Endothelial cell of umbilical vein (primary cell): Measurements from ENCODE around the gene MRPL32. TPM values are rescaled to one million over a fixed set of nuclear protein-coding genes. Genes with fewer than 3 reads are reported as not detected.

Experiments
- BruUV-seq: library from RNA; stranded (reverse); fragments of 400-500 nt; replicated peaks from 2 replicates; lab custom pipeline; 2021; lab: Mats Ljungman, UMichigan
- CTCF ChIA-PET: fragments of 300-600, 350-600 bp; sonication (Branson Sonifier 250); formaldehyde crosslinking; loops from one replicate; lab custom pipeline; 2021; ENCODE audit warnings: antibody characterized with exemption, inconsistent platforms; lab: Charles Lee
- POLR2A ChIA-PET: fragments of 300-600, 350-600 bp; sonication (Branson Sonifier 250); formaldehyde crosslinking; loops from one replicate; lab custom pipeline; 2021; ENCODE audit warnings: antibody characterized with exemption, inconsistent platforms; lab: Charles Lee
- DNase-seq: peaks from one replicate; pipeline ENCODE4 v3.0.0-alpha.2; 2011; ENCODE audit warnings: low read depth, low spot score
- FAIRE-seq: peaks from 2 replicates; lab custom pipeline; 2011; peaks lifted over from hg19 to GRCh38; lab: Jason Lieb, UNC
- H2AFZ ChIP-seq: 2 replicates; pipeline ENCODE4 v1.6.0; 2012; ENCODE audit warnings: low read depth, low read length, control low read depth, inconsistent platforms
- H3K27ac ChIP-seq: 2 replicates; pipeline ENCODE4 v1.5.1; 2011; ENCODE audit warnings: low read depth, mild to moderate bottlenecking, control low read depth, low read length, moderate library complexity; ENCODE audit not compliant: insufficient read depth
- H3K27me3 ChIP-seq, 2 experiments: 2 replicates each; pipeline versions ENCODE4 v1.6.0 to v1.6.1; 2011; ENCODE audit warnings: low read length in 2 of 2, mixed read lengths in 1 of 2; ENCODE audit not compliant: control insufficient read depth in 2 of 2, insufficient read depth in 2 of 2
- H3K36me3 ChIP-seq, 2 experiments: 2 replicates in 1 of 2; 3 replicates in 1 of 2; pipeline ENCODE4 v1.5.1; 2011; ENCODE audit warnings: low read length in 2 of 2, mild to moderate bottlenecking in 1 of 2, moderate library complexity in 1 of 2; ENCODE audit not compliant: control insufficient read depth in 2 of 2, insufficient read depth in 2 of 2; ENCODE audit errors: extremely low read depth in 1 of 2
- H3K4me1 ChIP-seq: 3 replicates; pipeline ENCODE4 v1.5.1; 2011; ENCODE audit warnings: mild to moderate bottlenecking, low read length; ENCODE audit not compliant: control insufficient read depth, insufficient read depth; ENCODE audit errors: extremely low read depth
- H3K4me2 ChIP-seq: 2 replicates; pipeline ENCODE4 v1.6.1; 2011; ENCODE audit warnings: low read length, control low read depth, mixed read lengths; ENCODE audit not compliant: insufficient read depth
- H3K4me3 ChIP-seq, 3 experiments: fragments of 200-600 bp in 1 of 3; sonication (generic), shearing (Covaris generic) in 1 of 3; replicated peaks in 1 of 3; 2 replicates each; pipeline ENCODE4 v1.5.1; 2011 to 2016; ENCODE audit warnings: control low read depth in 3 of 3, low read length in 3 of 3, mild to moderate bottlenecking in 2 of 3, inconsistent platforms in 1 of 3, low read depth in 1 of 3, moderate library complexity in 1 of 3; ENCODE audit not compliant: insufficient read depth in 1 of 3
- H3K79me2 ChIP-seq: 2 replicates; pipeline ENCODE4 v1.6.0; 2012; ENCODE audit warnings: low read length, inconsistent platforms; ENCODE audit not compliant: control insufficient read depth, insufficient read depth
- H3K9ac ChIP-seq: replicated peaks from 2 replicates; pipeline ENCODE3; 2011; ENCODE audit warnings: low read length, control low read depth; ENCODE audit not compliant: insufficient read depth; ENCODE audit errors: extremely low read depth
- H3K9me1 ChIP-seq: replicated peaks from 3 replicates; pipeline ENCODE4 v1.6.0; 2011; ENCODE audit warnings: mild to moderate bottlenecking, low read length; ENCODE audit not compliant: control insufficient read depth, insufficient read depth; ENCODE audit errors: extremely low read depth
- H3K9me3 ChIP-seq: replicated peaks from 2 replicates; pipeline ENCODE4 v1.5.1; 2012; ENCODE audit warnings: low read length, inconsistent platforms; ENCODE audit not compliant: control insufficient read depth, insufficient read depth
- H4K20me1 ChIP-seq: replicated peaks from 2 replicates; pipeline ENCODE3; 2011; ENCODE audit warnings: mild to moderate bottlenecking, low read length; ENCODE audit not compliant: control insufficient read depth, insufficient read depth; ENCODE audit errors: extremely low read depth
- EZH2 ChIP-seq: IDR thresholded peaks from 2 replicates; pipeline ENCODE4 v1.6.1; 2012; ENCODE audit warnings: borderline replicate concordance, low read depth, mild to moderate bottlenecking, moderate library complexity, low read length, inconsistent platforms; ENCODE audit not compliant: severe bottlenecking
- FOS ChIP-seq: IDR thresholded peaks from 2 replicates; pipeline ENCODE4 v1.6.1; 2011; ENCODE audit warnings: mild to moderate bottlenecking, low read length, moderate library complexity, borderline replicate concordance; ENCODE audit not compliant: insufficient read depth
- GATA2 ChIP-seq: IDR thresholded peaks from 2 replicates; pipeline ENCODE4 v1.7.0; 2011; ENCODE audit warnings: low read depth, mild to moderate bottlenecking, moderate library complexity, mixed read lengths, low read length; ENCODE audit not compliant: insufficient read length, insufficient read depth
- JUN ChIP-seq: IDR thresholded peaks from 2 replicates; pipeline ENCODE4 v1.6.1; 2011; ENCODE audit warnings: borderline replicate concordance, low read depth; ENCODE audit not compliant: insufficient read length, insufficient read depth
- MYC ChIP-seq: IDR thresholded peaks from one replicate; pipeline ENCODE4 v1.6.1; 2011; ENCODE audit warnings: mild to moderate bottlenecking, low read depth, low read length
- POLR2A ChIP-seq: IDR thresholded peaks from 2 replicates; pipeline ENCODE4 v1.6.1; 2012; ENCODE audit warnings: low read depth, mild to moderate bottlenecking, control low read depth, low read length
- POLR2AphosphoS5 ChIP-seq: IDR thresholded peaks from 2 replicates; pipeline ENCODE4 v1.6.1; 2012; ENCODE audit warnings: low read depth, mild to moderate bottlenecking, control low read depth, low read length, moderate library complexity; ENCODE audit not compliant: insufficient read depth
- dilution Hi-C: fragments of 300-500 bp; cut with MboI; formaldehyde crosslinking; loops from one replicate; pipeline ENCODE4 v1.15.0; 2019; ENCODE audit warnings: low sequenced_read_pairs; ENCODE audit not compliant: extremely low pct_ligation_motif_present
- intact Hi-C: fragments of 100-400 bp; cut with micrococcal nuclease; formaldehyde crosslinking; loops from one replicate; pipeline ENCODE4 v1.10.0; 2022
- polyA plus RNA-seq, 4 experiments: library from polyadenylated mRNA; depleted of rRNA in 3 of 4; stranded (reverse) in 3 of 4; unstranded in 1 of 4; fragments of >200 nt; gene quantifications; 2 replicates each; pipeline versions ENCODE4 v1.2.1 to v1.2.3, GENCODE V29; 2011 to 2012; ENCODE audit warnings: missing spikeins in 1 of 4
- total RNA-seq: library from RNA; stranded (reverse); gene quantifications from 2 replicates; pipeline ENCODE4 v1.2.3, GENCODE V29; 2021
- TF ChIP-seq, protein P1 (sequence below), 2 donors: IDR thresholded peaks; 1 replicate in 1 of 2; 2 replicates in 1 of 2; pipeline ENCODE4 v1.5.1; 2011; ENCODE audit warnings: low read length in 2 of 2, mild to moderate bottlenecking in 2 of 2, moderate library complexity in 2 of 2, control low read depth in 1 of 2, inconsistent platforms in 1 of 2, low read depth in 1 of 2; ENCODE audit not compliant: insufficient read depth in 1 of 2; ENCODE audit errors: extremely low read depth in 1 of 2
- TF ChIP-seq, protein P2 (sequence below): IDR thresholded peaks from 2 replicates; pipeline ENCODE4 v1.6.1; 2011; ENCODE audit not compliant: insufficient read depth, insufficient read length

Gene MRPL32
- total and polyA plus RNA-seq, 2 donors (not counting 3 experiments of a cell fraction or from before 2014, with no cell fraction given), result 39.9 to 62.2 TPM

GRCh38 chr7:42928754-42929153 is 3.4 kb upstream of the MRPL32 start:
- Histone ChIP-seq H3K4me2 (no peak overlapping the region), H3K9me1 (no peaks in the 10 kb centered on the region), H2AFZ (no peak overlapping the region), H3K9ac (no peak overlapping the region), H3K79me2 (peaks cover 69% of the 10 kb centered on the region), H3K9me3 (no peaks in the 10 kb centered on the region), H3K27ac (no peak overlapping the region), H3K36me3 (peaks cover 6 to 11% of the 10 kb centered on the region in 2 experiments), H4K20me1 (no peaks in the 10 kb centered on the region), H3K27me3 (no peaks in the 10 kb centered on the region), H3K4me1 (peaks cover 28% of the 10 kb centered on the region), H3K4me3 (no peak overlapping the region)
- no peak for TF ChIP-seq POLR2A
- no peak for TF ChIP-seq MYC
- no peak for TF ChIP-seq GATA2
- no peak for TF ChIP-seq JUN
- TF ChIP-seq FOS, result no peak
- TF ChIP-seq POLR2AphosphoS5, result no peak
- no peak for TF ChIP-seq EZH2
- TF ChIP-seq, protein P1, sequence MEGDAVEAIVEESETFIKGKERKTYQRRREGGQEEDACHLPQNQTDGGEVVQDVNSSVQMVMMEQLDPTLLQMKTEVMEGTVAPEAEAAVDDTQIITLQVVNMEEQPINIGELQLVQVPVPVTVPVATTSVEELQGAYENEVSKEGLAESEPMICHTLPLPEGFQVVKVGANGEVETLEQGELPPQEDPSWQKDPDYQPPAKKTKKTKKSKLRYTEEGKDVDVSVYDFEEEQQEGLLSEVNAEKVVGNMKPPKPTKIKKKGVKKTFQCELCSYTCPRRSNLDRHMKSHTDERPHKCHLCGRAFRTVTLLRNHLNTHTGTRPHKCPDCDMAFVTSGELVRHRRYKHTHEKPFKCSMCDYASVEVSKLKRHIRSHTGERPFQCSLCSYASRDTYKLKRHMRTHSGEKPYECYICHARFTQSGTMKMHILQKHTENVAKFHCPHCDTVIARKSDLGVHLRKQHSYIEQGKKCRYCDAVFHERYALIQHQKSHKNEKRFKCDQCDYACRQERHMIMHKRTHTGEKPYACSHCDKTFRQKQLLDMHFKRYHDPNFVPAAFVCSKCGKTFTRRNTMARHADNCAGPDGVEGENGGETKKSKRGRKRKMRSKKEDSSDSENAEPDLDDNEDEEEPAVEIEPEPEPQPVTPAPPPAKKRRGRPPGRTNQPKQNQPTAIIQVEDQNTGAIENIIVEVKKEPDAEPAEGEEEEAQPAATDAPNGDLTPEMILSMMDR (IDR thresholded peaks at IDR 0.05; ENCODE audit: extremely low read depth in 1 of 2, insufficient read depth in 1 of 2, low read depth in 1 of 2, low read length in 2 of 2), result no peak
- TF ChIP-seq, protein P2, sequence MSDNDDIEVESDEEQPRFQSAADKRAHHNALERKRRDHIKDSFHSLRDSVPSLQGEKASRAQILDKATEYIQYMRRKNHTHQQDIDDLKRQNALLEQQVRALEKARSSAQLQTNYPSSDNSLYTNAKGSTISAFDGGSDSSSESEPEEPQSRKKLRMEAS, result no peak
- ChIA-PET CTCF (interaction anchor here (1.3 to 1.9 kb wide), 2 partner anchors 12 to 14 kb away, joined by 5 to 7 read pairs; no protein-coding TSS in a partner anchor), POLR2A (no interaction called here)
- DNase-seq, result no peak
- dilution Hi-C loops, result no loop called here
- intact Hi-C loops, result no loop called here
- no TSS peak for BruUV-seq
- no peak for FAIRE-seq
